GM19372 (cell line): ENCODE data around the gene RPAP3.

Experiments
- ATAC-seq: cut with Tn5 transposase; IDR thresholded peaks from one replicate; pipeline ENCODE4 v1.9.1; 2021; ENCODE audit warnings: mild to moderate bottlenecking, low read depth, moderate library complexity; ENCODE audit not compliant: unreplicated experiment

Gene RPAP3

GRCh38 chr12:47722941-47723631, 17.3 kb upstream of the RPAP3 start:
- ATAC-seq, result no peak

GRCh38 chr12:47722136-47722834, 16.5 kb upstream of the RPAP3 start:
- ATAC-seq, result no peak

- ATAC-seq, result no peak
Measured at GRCh38 chr12:47721431-47721973, 15.7 kb upstream of the RPAP3 start.

GRCh38 chr12:47718531-47718930, 12.7 kb upstream of the RPAP3 start:
- no peak for ATAC-seq

GRCh38 chr12:47717443-47718193, 11.8 kb upstream of the RPAP3 start:
- no peak for ATAC-seq

GRCh38 chr12:47717046-47717442, 11.2 kb upstream of the RPAP3 start:
- ATAC-seq, result no peak

- no peak for ATAC-seq
Measured at GRCh38 chr12:47715877-47716548, 10.2 kb upstream of the RPAP3 start.

GRCh38 chr12:47715393-47715876, 9.6 kb upstream of the RPAP3 start:
- peak; percentile 87 for ATAC-seq

- ATAC-seq, result no peak
Measured at GRCh38 chr12:47714826-47715386, 9.1 kb upstream of the RPAP3 start.

GRCh38 chr12:47712171-47712570, 6.3 kb upstream of the RPAP3 start:
- ATAC-seq, result no peak

GRCh38 chr12:47711448-47711847, 5.6 kb upstream of the RPAP3 start:
- ATAC-seq, result no peak

- no peak for ATAC-seq
Measured at GRCh38 chr12:47710278-47710677, 4.4 kb upstream of the RPAP3 start.

- ATAC-seq, result no peak
Measured at GRCh38 chr12:47709671-47710070, 3.8 kb upstream of the RPAP3 start.

- no peak for ATAC-seq
Measured at GRCh38 chr12:47709237-47709636, 3.4 kb upstream of the RPAP3 start.

GRCh38 chr12:47707905-47708543, 2.2 kb upstream of the RPAP3 start:
- ATAC-seq, result no peak

GRCh38 chr12:47707355-47707754, 1.5 kb upstream of the RPAP3 start:
- ATAC-seq, result no peak

GRCh38 chr12:47705229-47705565, 633 bp downstream of the RPAP3 start:
- ATAC-seq, result no peak

- ATAC-seq, result no peak
Measured at GRCh38 chr12:47704719-47705118, 1.1 kb downstream of the RPAP3 start.

GRCh38 chr12:47700263-47700662, 5.6 kb downstream of the RPAP3 start:
- no peak for ATAC-seq

- ATAC-seq, result no peak
Measured at GRCh38 chr12:47698631-47699030, 7.2 kb downstream of the RPAP3 start.
